ENCODE measurements around the gene PLPP1.

Gene PLPP1

DNA sequence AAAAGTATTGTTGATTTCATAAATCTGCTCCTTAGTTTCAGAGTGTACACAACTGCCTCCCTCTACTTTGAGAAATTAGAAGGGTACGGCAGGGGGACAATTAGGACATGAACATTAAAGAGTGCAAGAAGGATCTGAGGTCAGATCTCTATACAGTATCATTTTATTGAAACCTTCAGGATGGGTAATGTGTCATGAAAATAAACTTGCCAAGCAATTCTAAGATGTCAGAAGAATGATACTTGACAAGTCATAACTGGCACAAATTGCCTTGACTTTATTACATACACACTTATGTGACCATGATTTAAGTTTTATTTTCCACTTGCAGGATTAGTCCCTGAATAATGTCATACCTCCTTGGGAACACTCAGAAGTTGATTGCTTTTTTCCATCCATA, 92.8 kb downstream of the PLPP1 start:
- no peak for FAIRE-seq

DNA sequence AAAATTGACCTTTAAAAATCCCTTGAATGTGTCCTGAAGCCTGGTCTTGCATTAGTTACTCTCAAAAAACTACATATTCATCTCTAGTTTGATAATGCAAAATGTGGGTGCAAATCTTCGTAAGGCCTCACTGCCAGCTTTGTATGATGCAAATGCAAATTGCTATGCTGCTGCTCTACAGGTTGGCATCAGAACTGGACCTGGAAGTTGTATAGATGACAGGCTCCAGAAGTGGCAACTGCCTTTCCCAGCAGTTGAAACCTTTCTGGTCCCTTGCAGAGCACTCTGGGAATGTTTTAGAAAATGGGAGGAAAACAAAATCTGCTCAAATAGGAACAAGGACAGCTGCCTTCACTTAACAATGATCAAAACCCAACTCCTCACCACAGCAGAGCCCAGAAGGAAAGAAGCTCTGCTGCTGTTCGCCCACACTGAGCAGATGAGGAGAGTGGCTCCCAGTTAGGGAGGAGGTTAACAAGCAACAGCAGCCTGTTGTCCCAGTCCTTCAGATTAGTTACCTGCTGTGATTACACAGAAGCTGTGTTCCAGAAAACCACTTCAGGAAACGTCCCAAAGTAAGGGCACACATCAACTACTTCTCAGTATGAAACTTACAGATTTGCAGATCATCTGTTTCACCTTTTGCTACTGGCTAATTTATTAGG, 93.5 kb downstream of the PLPP1 start:
- FAIRE-seq = no peak

GRCh38 chr5:55440188-55440646, 94.5 kb downstream of the PLPP1 start:
- FAIRE-seq = no peak

GRCh38 chr5:55438998-55439397, 95.8 kb downstream of the PLPP1 start:
- FAIRE-seq = no peak

- no peak for FAIRE-seq
Measured at GRCh38 chr5:55437859-55438206, 96.9 kb downstream of the PLPP1 start.

- no peak for FAIRE-seq
Measured at GRCh38 chr5:55437452-55437851, 97.3 kb downstream of the PLPP1 start.

- FAIRE-seq = no peak
Measured at GRCh38 chr5:55432549-55432948, 102.2 kb downstream of the PLPP1 start.

DNA sequence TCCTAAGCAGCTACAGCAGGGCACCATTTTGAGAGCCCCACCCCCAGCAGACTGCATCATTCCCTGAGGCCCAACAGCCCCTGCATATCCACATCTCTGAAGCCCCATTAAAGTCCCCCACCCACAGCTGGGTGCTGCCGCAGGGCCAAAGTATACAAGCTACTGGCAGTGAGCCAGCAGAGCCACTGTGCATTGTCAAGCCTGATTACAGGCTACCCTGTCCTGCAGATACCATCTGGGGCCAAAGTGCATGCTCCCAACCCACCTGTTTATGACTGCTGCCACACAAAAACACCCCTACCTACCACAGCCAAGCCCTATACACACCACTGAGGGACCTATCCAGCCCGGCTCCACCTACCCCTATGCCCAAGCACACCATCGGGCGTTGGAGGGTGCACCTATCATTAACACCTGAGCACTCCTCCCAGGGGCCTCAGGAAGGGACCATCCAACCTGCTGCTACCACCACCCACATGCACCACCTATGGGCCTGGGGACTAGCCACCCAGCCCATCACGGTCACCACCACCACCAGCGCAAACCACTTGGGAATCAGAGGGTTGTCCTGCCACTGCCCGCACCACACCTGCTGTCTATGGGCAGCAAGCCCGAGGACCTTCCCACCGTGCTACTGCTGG, 105.0 kb downstream of the PLPP1 start:
- no peak for FAIRE-seq

GRCh38 chr5:55429221-55429612, 105.5 kb downstream of the PLPP1 start:
- no peak for FAIRE-seq

DNA sequence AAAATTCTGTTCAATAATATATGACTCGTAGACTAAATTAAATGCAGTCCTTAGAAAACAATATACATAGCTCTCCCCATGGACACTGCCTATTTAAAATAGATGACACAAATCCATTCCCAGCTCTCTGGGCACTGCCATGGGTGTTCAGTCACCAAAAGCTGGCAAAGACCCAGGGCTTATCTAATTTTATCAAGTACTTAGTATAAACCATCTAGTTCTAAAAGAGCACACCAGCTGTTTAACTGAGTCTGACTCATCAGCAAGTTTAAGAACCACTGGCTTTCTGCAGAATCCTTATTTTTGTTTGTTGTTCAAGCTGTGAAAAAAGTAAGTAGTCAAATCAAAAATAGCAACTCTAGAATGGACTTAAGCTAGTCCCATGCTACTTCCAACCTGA, 107.6 kb downstream of the PLPP1 start:
- FAIRE-seq = no peak

DNA sequence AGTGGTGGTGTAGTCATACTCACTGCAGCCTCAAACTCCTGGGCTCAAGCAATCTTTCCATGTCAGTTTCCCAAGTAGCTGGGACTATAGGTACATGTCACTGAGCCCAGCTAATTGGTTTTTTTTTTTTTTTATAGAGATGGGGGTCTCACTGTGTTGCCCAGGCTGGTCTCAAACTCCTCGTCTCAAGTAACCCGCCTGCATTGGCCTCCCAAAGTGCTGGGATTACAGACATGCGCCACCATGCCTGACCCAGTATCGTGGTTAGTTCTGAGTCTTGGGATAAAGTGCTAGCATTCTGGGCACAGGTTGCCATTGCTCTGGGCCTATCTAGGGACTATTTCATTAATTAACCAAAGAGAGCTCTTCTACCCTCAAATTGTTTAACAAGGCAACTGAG, 108.3 kb downstream of the PLPP1 start:
- no peak for FAIRE-seq

- no peak for FAIRE-seq
Measured at GRCh38 chr5:55421074-55421529, 113.7 kb downstream of the PLPP1 start.

- no peak for FAIRE-seq
Measured at GRCh38 chr5:55418994-55419968, 115.5 kb downstream of the PLPP1 start.

- no peak for FAIRE-seq
Measured at GRCh38 chr5:55416306-55416705, 118.5 kb downstream of the PLPP1 start.

GRCh38 chr5:55415071-55415470, 119.7 kb downstream of the PLPP1 start:
- FAIRE-seq = no peak

DNA sequence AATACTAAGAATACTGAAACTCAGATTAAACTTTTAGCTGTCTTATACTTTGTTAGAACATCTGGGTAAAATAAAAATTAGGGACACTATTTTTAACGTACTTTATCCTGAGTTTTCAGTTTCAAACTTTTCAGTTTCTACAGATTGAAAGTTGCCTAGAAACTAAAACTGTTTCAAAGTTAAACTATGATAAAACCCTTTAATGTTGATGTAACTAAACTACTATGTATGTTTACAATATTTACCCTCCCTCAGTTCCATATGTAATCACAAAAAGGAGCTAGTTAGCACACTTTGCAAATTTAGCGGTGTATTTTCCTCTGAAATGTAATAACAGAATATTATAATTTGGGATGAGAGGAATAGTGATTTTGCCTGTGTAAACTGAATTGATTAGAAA, 121.1 kb downstream of the PLPP1 start:
- no peak for FAIRE-seq

- no peak for FAIRE-seq
Measured at GRCh38 chr5:55411876-55412275, 122.9 kb downstream of the PLPP1 start.

DNA sequence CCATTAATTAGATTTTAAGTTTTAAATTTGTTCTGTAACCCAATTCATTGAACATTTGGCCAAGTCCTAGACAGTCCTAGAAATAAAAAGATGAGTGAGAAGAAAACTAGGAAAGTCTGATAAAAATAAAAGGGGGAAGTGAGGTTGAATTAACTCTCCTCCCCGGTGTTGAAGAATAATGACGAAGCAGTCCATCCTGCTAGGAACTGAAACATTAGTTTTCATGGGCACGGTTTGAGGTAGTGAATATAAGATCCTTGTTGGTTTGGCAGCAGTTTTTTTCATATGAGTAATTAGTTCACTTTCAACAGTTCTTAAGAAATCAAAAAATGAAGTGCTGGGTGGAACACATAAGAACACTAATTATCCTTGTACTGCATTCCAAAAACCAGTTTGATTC, 123.9 kb downstream of the PLPP1 start:
- FAIRE-seq = no peak

DNA sequence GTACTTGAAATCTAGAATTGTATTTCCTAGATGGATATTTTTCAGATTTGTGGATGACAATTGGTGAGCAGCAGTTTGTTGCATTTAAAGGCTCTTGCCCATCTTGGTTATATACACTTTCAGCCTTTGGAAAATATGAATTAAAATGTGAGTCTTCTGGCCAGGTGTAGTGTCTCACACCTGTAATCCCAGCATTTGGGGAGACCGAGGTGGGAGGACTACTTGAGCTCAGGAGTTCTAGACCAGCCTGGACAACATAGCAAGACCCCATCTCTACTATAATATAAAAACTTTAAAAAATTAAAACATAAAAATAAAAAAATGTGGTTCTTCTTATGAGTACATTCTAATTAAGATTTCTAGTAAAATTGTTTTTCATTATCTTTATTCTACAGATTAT, 125.0 kb downstream of the PLPP1 start:
- no peak for FAIRE-seq

DNA sequence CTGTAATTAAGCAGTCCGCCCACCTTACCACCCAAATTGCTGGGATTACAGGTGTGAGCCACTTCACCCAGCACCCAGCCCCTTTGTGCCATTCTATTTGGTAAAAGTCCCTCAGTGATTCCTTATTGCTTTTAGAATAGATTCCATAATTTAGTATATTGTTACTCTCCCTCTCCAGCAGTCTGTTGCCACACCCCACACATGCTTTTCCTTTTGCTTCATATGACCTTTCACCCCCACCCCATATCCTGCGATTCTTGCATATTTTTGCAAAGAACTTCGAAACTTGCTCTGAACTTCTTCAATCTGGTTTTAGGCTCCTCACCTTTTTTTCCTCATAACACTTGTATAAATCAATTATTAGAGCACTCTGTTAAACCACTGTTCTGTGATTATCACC, 126.8 kb downstream of the PLPP1 start:
- FAIRE-seq = no peak

GRCh38 chr5:55407059-55407684, 127.6 kb downstream of the PLPP1 start:
- FAIRE-seq = no peak

DNA sequence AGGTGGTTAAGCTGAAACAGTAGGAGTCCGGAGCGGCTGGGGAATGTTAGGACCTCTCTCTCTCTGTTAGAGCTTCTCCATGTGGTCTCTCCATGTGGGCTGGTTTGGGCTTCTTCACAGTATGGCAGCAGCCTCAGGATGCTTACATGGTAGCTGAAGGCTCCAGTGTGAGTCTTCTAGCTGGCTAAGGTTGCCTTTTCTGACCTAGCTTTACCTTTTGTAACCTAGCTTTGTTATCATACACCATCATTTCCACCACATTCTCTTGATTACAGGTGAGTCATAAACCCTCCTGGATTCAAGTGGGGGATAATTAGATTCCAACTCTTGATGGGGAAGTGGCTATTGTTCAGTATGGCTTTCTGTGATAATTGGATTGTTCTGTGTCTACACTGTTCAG, 128.5 kb downstream of the PLPP1 start:
- FAIRE-seq = no peak

DNA sequence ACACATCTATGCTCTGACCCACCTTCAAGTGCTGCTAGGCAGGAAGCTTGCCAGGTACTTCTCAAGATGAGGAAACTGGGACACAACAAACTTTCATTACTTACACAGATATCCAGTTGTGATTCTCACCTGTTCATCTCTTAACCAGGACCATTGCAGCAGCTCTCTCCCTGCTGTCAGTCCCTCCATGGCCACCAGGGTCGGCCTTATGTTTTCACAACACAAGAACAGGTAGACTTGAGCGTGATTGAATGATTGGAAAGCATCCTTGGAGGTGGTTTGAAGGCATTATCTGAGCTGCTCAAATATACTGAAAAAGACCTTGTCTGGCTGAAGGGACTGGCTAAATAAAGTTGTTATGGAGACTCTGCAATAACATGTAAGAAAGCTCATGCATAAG, 132.6 kb downstream of the PLPP1 start:
- FAIRE-seq = no peak

Data from islet of Langerhans (tissue), 1 donor.